Hindlimb muscle (tissue), 1 donor: Measurements from ENCODE around the gene PSMD13. TPM values are rescaled to one million over a fixed set of nuclear protein-coding genes. Genes with fewer than 3 reads are reported as not detected.
"Not testable (repeated sequence)": the region's sequence is repeated elsewhere in the genome, so short reads cannot be mapped to it uniquely, and the experiment has no call there.

ENCODE experiments used
- DNase-seq: peaks from one replicate; pipeline ENCODE4 v3.0.0-alpha.2; 2013
- polyA plus RNA-seq: library from polyadenylated mRNA; unstranded; fragments of 120-200 nt; gene quantifications from one replicate; pipeline ENCODE4 v1.2.1, GENCODE V29; 2013; ENCODE audit not compliant: insufficient read length

PSMD13 gene
- polyA plus RNA-seq, 1 donor: 87.5 TPM

GRCh38 chr11:278001-278951 is 41.5 kb downstream of the PSMD13 start, which contains the start of gene NLRP6:
Gene NLRP6, plus strand, starts transcription at chr11:278407. Its CDS starts 163 bp downstream, at chr11:278570.
- DNase-seq: no peak

- no peak for DNase-seq
Measured at GRCh38 chr11:279040-279965, 42.5 kb downstream of the PSMD13 start.

DNA sequence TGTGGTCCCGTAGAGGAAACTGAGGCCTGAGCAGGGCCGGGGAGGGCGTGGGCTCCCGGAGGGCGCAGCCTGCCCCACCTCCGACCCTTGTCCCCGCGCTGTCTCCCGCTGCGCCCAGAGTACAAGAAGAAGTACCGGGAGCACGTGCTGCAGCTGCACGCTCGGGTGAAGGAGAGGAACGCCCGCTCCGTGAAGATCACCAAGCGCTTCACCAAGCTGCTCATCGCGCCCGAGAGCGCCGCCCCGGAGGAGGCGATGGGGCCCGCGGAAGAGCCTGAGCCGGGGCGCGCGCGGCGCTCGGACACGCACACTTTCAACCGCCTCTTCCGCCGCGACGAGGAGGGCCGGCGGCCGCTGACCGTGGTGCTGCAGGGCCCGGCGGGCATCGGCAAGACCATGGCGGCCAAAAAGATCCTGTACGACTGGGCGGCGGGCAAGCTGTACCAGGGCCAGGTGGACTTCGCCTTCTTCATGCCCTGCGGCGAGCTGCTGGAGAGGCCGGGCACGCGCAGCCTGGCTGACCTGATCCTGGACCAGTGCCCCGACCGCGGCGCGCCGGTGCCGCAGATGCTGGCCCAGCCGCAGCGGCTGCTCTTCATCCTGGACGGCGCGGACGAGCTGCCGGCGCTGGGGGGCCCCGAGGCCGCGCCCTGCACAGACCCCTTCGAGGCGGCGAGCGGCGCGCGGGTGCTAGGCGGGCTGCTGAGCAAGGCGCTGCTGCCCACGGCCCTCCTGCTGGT is 43.4 kb downstream of the PSMD13 start:
- no peak for DNase-seq

DNA sequence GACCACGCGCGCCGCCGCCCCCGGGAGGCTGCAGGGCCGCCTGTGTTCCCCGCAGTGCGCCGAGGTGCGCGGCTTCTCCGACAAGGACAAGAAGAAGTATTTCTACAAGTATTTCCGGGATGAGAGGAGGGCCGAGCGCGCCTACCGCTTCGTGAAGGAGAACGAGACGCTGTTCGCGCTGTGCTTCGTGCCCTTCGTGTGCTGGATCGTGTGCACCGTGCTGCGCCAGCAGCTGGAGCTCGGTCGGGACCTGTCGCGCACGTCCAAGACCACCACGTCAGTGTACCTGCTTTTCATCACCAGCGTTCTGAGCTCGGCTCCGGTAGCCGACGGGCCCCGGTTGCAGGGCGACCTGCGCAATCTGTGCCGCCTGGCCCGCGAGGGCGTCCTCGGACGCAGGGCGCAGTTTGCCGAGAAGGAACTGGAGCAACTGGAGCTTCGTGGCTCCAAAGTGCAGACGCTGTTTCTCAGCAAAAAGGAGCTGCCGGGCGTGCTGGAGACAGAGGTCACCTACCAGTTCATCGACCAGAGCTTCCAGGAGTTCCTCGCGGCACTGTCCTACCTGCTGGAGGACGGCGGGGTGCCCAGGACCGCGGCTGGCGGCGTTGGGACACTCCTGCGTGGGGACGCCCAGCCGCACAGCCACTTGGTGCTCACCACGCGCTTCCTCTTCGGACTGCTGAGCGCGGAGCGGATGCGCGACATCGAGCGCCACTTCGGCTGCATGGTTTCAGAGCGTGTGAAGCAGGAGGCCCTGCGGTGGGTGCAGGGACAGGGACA is 44.1 kb downstream of the PSMD13 start:
- no peak for DNase-seq

GRCh38 chr11:281486-282161 is 44.8 kb downstream of the PSMD13 start:
- DNase-seq: no peak

DNA sequence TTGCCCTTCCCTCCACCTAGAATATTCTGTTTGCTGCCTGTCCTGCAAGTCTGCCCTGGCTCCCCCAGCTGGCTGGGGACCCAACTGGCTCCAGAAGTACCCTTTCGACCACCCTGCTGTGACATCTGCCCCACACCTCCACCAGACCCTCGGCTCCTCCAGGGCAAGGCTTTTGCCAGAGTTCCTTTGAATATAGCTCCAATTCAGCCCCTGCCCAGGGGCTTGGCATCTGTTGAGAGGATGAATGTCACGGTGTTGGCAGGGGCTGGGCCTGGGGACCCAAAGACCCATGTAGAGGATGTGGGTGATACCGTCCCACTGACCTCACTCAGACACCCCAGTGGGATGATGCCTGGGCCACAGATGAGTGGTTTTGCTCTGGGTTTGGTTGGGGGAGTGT is 45.4 kb downstream of the PSMD13 start:
- no peak for DNase-seq

DNA sequence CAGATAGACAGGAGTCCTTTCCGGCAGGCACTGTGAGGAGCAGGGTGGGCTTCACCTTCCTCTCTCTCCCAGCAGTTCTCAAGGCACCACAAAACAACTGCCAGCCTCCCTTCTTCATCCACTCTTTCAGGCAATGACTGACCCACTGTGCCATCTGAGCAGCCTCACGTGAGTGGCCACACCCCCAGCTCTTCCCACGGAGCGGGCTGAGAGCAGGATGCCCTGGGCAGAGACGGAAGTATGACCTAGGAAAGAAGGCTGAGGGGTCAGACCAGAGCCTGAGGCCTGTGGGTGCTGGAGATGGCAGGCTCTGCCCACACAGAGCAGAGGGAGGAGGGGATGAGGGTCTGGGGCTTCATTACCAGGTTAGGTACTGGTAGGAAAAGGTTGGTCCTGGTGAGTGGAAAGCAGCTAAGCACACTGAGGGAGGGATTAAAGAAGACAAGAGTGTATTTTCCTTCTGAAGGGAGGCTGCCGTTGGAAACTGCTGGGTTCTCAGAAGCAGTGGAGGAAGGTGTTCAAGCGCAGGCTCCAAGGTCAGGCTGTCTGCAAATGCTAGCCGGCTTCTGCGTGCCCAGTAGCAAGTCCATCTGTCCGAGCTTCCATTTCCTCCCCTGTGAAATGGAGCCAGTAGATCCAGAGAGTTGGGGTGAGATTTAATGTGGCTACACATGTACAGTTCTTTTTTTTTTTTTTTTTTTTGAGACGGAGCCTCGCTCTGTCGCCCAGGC is 46.0 kb downstream of the PSMD13 start:
- no peak for DNase-seq

DNA sequence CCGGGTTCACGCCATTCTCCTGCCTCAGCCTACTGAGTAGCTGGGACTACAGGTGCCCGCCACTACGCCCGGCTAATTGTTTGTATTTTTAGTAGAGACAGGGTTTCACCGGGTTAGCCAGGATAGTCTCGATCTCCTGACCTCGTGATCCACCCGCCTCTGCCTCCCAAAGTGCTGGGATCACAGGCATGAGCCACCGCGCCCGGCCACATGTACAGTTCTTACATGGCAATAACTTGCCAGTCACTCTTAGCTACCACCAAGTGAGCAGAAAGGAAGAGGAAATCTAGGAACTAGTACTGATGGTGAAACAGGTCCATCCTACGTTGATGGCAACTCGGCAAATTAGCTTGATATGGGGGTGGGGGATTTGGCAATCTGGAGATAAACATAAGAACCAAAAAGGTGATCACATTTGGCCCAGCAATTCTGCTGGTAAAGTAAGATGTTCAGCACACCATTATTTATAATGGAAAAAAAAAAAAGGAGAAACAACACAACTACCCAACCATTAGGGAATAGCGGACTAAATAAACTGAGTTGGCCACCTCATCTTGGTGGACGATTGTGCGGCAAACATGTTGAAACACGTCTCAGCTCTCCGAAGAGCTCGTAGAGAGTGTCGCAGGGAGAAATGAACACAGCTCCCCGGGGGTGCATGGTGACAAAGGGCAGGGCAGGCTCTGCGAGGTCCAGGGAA is 46.8 kb downstream of the PSMD13 start:
- no peak for DNase-seq

DNA sequence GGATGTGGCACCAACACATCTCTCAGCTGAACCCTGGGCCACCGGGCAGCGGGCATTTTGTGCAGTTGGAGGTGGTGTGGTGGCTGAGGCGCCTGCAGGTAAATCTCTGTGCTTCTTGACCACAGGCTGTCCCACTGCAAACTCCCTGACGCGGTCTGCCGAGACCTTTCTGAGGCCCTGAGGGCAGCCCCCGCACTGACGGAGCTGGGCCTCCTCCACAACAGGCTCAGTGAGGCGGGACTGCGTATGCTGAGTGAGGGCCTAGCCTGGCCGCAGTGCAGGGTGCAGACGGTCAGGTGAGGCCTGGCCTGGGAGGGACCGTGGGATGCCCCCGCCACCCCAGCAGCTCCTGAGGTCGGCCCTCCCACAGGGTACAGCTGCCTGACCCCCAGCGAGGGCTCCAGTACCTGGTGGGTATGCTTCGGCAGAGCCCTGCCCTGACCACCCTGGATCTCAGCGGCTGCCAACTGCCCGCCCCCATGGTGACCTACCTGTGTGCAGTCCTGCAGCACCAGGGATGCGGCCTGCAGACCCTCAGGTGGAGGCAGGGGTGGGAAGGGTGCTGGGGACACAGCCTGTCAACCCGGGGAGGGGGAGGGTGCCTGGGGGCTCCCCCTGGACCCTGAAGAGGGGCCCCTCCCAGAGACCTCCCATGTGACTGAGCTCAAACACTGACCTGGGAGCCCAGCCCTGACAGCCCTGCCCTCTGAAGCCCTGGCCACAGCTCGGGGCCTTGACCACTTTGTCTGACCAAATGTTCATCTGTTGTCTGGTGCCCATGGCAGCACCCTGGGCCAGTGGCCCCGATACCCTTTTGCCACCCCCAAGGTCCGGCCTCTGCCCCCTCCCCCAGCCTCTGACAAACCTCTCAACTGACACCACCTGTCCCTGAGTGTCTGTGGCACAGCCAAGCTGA is 47.6 kb downstream of the PSMD13 start:
- DNase-seq: no peak

GRCh38 chr11:285021-285893 is 48.5 kb downstream of the PSMD13 start:
- DNase-seq: no peak

DNA sequence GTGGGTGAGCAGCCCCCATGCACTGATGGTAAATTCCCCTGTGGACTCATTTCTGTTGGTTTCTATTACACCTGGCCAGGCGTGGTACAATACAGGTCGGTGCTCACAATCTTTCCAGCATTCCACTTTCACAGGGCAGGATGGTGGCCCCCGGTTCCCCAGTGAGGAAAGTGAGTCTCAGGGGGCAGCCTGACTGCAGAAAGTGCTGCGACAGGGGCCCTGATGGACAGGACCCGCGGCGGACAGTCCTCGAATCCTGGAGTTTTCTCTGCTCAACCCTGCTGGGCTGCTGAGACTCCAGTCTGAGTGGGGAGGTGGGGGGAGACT is 49.1 kb downstream of the PSMD13 start:
- DNase-seq: no peak

DNA sequence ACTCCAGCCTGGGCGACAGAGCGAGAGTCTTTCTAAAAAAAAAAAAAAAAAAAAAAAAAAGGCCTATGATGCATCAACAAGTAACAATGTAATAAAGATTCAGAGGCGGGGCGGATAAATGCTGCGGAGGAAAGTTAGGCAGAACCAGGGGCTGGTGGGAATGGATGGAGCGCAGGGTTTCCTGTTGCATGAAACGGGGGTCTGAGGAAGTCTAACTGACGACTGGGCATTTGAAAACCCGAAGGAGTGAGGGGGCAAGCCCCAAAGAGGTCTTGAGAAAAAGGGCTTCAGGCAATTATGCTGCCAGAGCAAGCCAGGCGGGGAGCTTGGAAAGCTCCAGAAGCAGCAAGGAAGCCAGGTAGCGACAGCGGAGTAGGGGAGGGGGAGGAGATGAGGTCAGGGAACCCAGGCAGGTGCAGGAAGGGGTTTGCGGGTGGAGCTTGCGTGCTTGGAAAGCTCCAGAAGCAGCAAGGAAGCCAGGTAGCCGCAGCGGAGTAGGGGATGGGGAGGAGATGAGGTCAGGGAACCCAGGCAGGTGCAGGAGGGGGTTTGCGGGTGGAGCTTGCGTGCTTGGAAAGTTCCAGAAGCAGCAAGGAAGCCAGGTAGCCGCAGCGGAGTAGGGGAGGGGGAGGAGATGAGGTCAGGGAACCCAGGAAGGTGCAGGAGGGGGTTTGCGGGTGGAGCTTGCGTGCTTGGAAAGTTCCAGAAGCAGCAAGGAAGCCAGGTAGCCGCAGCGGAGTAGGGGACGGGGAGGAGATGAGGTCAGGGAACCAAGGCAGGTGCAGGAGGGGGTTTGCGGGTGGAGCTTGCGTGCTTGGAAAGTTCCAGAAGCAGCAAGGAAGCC is 50.4 kb downstream of the PSMD13 start:
- DNase-seq: not testable (repeated sequence)

GRCh38 chr11:287821-288477 is 51.2 kb downstream of the PSMD13 start:
- DNase-seq: no peak

DNA sequence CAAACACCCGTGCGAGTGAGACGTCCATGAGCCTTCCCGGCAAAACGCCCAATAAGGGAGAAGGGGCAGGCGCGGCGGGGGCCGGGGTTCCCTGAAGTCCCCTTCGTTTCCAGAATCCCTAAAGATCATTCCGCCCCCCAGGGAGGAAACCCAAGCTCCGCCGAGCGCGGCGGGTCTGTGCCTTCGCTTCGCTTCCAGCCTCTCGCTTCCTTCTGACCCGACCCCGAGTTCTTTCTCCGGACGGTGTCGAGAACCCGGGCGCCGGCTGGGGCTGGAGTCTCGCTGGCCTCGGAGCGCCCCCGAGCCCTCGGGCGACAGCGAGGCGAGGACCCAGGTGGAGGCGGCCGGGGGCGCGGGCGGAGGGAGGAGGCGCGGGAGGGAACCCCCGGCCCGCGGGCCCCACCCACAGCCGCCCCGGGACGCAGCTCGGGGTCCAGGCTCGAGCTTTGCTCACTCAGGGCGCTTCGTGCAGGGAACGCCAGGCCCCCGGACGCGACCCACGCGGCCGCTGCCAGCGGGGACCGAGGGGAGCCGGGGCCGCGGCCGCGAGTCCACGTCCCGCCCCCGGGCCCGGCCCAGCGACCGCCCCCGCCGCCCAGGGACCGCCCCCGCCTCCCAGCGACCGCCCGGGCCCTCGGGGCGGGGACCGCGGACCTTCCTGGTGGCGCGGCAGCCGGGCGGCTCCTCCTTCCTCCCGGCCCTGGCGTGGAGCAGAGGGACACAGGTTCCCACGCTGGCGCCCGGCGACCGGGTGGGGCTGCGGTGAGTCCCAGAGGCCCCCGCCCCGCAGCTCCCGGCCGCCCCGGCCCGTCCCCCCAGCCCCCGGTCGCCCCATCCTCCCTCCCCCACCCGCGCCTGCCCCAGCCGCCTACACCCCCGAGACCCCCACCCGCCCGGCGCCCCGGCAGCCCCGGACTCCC is 52.0 kb downstream of the PSMD13 start, which contains the start of gene PGGHG:
Gene PGGHG, plus strand, starts transcription at position 649 of the 920 bp plus-strand sequence. CDS start 691 bp downstream, outside the sequence.
- DNase-seq: no peak

- DNase-seq: no peak
Measured at GRCh38 chr11:289398-289711, 52.6 kb downstream of the PSMD13 start.
